MV-4-11 (cell line): ENCODE results near the gene FEN1.

Experiments
- DNase-seq: peaks from one replicate; lab custom pipeline; 2025; lab: John Stamatoyannopoulos, UW

Gene FEN1

DNA sequence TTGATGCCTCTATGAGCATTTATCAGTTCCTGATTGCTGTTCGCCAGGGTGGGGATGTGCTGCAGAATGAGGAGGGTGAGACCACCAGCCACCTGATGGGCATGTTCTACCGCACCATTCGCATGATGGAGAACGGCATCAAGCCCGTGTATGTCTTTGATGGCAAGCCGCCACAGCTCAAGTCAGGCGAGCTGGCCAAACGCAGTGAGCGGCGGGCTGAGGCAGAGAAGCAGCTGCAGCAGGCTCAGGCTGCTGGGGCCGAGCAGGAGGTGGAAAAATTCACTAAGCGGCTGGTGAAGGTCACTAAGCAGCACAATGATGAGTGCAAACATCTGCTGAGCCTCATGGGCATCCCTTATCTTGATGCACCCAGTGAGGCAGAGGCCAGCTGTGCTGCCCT lies 2.7 kb downstream of the FEN1 start:
- DNase-seq: no peak

GRCh38 chr11:61795876-61796526 lies 3.3 kb downstream of the FEN1 start:
- no peak for DNase-seq

DNA sequence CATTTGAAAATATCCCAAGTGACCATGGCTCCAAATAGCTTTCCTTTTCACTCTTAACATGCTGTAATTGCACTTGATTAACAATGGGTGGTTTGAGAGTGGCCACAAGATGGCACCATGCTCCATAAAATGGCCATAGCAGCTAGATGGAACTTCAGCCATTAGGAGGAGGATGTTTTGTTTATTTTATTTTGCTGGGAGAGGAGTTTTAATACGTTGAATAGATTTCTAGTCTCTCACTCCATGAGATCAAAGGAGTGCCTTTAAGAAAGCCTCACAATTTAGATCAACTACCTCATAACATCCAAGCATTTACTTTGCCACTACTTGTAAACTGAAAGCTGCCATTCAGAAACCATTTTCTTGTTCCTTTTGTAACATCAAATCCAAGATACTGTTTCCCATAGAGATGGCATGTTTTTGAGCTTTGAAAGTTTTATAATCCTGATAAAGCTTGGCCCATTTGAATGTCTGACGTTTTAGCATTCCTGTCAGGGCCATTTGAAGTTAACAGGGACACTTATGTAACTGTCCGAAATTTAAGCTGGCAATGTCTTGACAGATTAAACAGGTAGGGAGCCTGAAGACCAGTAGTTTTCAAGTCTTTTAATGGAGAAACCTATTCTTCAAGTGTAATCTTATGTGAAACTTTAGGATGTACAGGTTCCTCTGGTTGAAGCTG lies 4.7 kb downstream of the FEN1 start:
- DNase-seq: peak; percentile 74

- DNase-seq: no peak
Observed at GRCh38 chr11:61799665-61800284, 7.1 kb downstream of the FEN1 start.

GRCh38 chr11:61800331-61801281 lies 7.9 kb downstream of the FEN1 start:
- no peak for DNase-seq

DNA sequence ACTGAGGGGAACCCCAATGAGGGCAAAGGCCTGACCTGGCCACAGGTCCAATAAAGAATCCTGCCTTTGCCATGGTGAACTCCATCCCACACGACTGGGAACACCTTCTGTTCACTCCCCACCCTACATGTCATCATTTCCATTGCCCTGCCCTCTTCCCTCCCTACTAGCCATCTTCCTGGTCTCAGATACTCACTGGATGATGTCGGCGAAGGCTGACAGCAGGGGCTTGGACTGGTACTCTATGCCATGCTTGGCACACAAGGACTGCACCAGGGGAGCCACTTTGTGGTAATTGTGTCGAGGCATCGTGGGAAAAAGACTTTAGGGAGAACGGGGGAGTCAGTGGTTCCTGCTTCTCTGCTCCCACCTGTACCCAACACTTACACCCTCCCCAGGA lies 9.9 kb downstream of the FEN1 start:
- no peak for DNase-seq

GRCh38 chr11:61803889-61804647 lies 11.4 kb downstream of the FEN1 start:
- no peak for DNase-seq

GRCh38 chr11:61805146-61805545 lies 12.4 kb downstream of the FEN1 start:
- peak; percentile 64 for DNase-seq

GRCh38 chr11:61806785-61807184 lies 14.1 kb downstream of the FEN1 start:
- no peak for DNase-seq

- no peak for DNase-seq
Observed at GRCh38 chr11:61810671-61811175, 18.0 kb downstream of the FEN1 start.

- DNase-seq: no peak
Observed at GRCh38 chr11:61811831-61812230, 19.1 kb downstream of the FEN1 start.

GRCh38 chr11:61812736-61813411 lies 20.2 kb downstream of the FEN1 start:
- DNase-seq: no peak

GRCh38 chr11:61814247-61814957 lies 21.7 kb downstream of the FEN1 start:
- peak; percentile 67 for DNase-seq

GRCh38 chr11:61814958-61815789 lies 22.5 kb downstream of the FEN1 start:
- peak; percentile 84 for DNase-seq

DNA sequence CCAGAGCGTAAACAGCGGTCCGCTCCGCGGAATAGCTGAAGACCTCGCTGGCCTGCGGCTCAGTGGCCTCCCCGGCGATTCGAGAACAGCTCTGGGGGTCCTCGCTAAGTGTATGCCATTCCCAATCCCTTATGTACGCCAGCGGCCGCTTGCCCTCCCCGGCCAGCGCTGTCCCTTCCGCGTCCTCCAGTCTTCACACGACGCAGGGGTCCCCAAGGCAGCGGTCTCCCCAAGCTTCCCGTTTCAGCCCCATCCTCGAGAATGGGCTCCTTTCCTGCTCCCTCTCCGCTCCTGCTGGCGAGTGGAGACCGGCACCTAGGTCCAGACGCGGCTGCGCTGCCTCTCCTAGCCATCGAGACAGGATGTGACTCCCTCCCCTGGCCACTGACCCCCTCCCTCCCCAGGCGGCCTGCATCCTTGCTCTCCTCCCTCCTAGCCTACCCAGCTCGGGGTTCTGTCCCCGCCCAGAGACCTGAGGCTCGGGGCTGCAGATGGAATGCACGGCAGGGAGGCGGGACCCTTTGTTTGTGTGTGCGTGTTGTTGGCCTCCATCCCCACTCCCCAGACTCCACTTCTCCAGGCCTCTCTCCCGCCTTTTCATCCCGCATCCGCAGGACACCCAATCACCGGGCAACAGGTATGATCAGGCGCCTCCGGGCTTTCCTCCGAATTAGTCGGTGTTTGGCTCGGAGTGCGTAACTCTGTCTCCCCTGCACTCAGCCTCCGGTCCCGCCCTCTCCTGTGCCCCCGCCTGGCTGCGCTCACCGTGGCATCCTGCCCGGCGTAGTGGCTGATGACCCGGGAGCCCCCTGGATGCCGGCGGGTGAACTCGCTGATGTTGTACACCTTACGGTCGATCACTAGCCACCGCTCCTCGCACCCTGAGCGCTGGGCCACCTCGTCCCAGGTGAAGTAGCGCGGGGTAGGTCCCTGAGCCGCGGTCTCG lies 23.4 kb downstream of the FEN1 start:
- peak; percentile 35 for DNase-seq

GRCh38 chr11:61816736-61817455 lies 24.2 kb downstream of the FEN1 start, which contains the start of gene FADS1:
Gene FADS1, minus strand, starts transcription at chr11:61817003. Its CDS starts 74 bp downstream, at chr11:61816929.
- DNase-seq: peak; percentile 95
